OCI-LY7 (cell line): Measurements from ENCODE around the gene STAMBPL1. TPM values are rescaled to one million over a fixed set of nuclear protein-coding genes. Genes with fewer than 3 reads are reported as not detected.

Source experiments
- BruUV-seq: library from RNA; stranded (reverse); fragments of 400-500 nt; replicated peaks from 2 replicates; lab custom pipeline; 2021; lab: Mats Ljungman, UMichigan
- CTCF ChIA-PET: fragments of 300-600 bp; sonication (Branson Sonifier 250); formaldehyde crosslinking; loops from one replicate; lab custom pipeline; 2022; ENCODE audit warnings: antibody characterized with exemption; ENCODE audit not compliant: unreplicated experiment; lab: Charles Lee
- POLR2A ChIA-PET: fragments of 300-600 bp; sonication (Branson Sonifier 250); formaldehyde crosslinking; loops from one replicate; lab custom pipeline; 2022; ENCODE audit warnings: antibody characterized with exemption; lab: Charles Lee
- DNase-seq: peaks from one replicate; pipeline ENCODE4 v3.0.0-alpha.2; 2015; ENCODE audit warnings: low spot score
- H2AFZ ChIP-seq: fragments of 200-600 bp; sonication (generic), shearing (Covaris generic); 2 replicates; pipeline ENCODE4 v1.6.1; 2014; ENCODE audit warnings: mild to moderate bottlenecking, antibody characterized with exemption, low read length, moderate library complexity
- H3K27ac ChIP-seq: fragments of 200-600 bp; sonication (generic); 2 replicates; pipeline ENCODE4 v1.5.1; 2014; ENCODE audit warnings: mixed run types, low read depth, mild to moderate bottlenecking, moderate library complexity, low read length, inconsistent platforms; ENCODE audit not compliant: poor library complexity, severe bottlenecking
- H3K36me3 ChIP-seq: fragments of 200-600 bp; sonication (generic); 2 replicates; pipeline ENCODE4 v1.6.1; 2014; ENCODE audit warnings: mild to moderate bottlenecking, antibody characterized with exemption, low read length, moderate library complexity, mixed read lengths; ENCODE audit not compliant: insufficient read depth
- H3K4me1 ChIP-seq: fragments of 200-600 bp; sonication (generic); 2 replicates; pipeline ENCODE4 v1.5.1; 2014; ENCODE audit warnings: mild to moderate bottlenecking, low read length; ENCODE audit not compliant: insufficient read depth, poor library complexity, severe bottlenecking
- H3K4me2 ChIP-seq: fragments of 200-600 bp; sonication (generic); 2 replicates; pipeline ENCODE4 v1.6.1; 2014; ENCODE audit warnings: mild to moderate bottlenecking, low read length
- H3K4me3 ChIP-seq: fragments of 200-600 bp; sonication (generic); 2 replicates; pipeline ENCODE4 v1.5.1; 2014; ENCODE audit warnings: mild to moderate bottlenecking, low read depth, low read length; ENCODE audit not compliant: poor library complexity, severe bottlenecking
- H3K79me2 ChIP-seq: fragments of 200-600 bp; sonication (generic); 2 replicates; pipeline ENCODE4 v1.6.1; 2016; ENCODE audit warnings: low read depth, mild to moderate bottlenecking, low read length, moderate library complexity, mixed read lengths; ENCODE audit not compliant: insufficient read depth
- H3K9me2 ChIP-seq: fragments of 200-600 bp; sonication (generic); 2 replicates; pipeline ENCODE4 v1.6.1; 2016; ENCODE audit warnings: mild to moderate bottlenecking, low read length, mixed read lengths; ENCODE audit not compliant: insufficient read depth
- H3K9me3 ChIP-seq: fragments of 200-600 bp; sonication (generic); 2 replicates; pipeline ENCODE4 v1.6.1; 2014; ENCODE audit warnings: mild to moderate bottlenecking, mixed run types, low read length, mixed read lengths
- H4K20me1 ChIP-seq: fragments of 200-600 bp; sonication (generic); 2 replicates; pipeline ENCODE4 v1.6.1; 2014; ENCODE audit warnings: mild to moderate bottlenecking, antibody characterized with exemption, low read length, moderate library complexity, mixed read lengths; ENCODE audit not compliant: insufficient read depth
- EZH2phosphoT487 ChIP-seq: fragments of 200-600 bp; sonication (generic); IDR thresholded peaks from 2 replicates; pipeline ENCODE4 v1.6.1; 2018; ENCODE audit warnings: low read depth, borderline replicate concordance, mild to moderate bottlenecking, mixed run types, antibody characterized with exemption, low read length, moderate library complexity, mixed read lengths
- intact Hi-C: fragments of 100-400 bp; cut with micrococcal nuclease; formaldehyde crosslinking; loops from one replicate; pipeline ENCODE4 v1.10.0; 2022; ENCODE audit not compliant: unreplicated experiment
- total RNA-seq, 2 experiments: library from RNA; depleted of rRNA in 1 of 2; stranded (reverse); fragments of >200 nt in 1 of 2; shearing (Covaris generic) in 1 of 2; gene quantifications; 2 replicates each; pipeline ENCODE4 v1.2.3, GENCODE V29; 2014 to 2022
- TF ChIP-seq, protein P1 (sequence below): fragments of 200-600 bp; sonication (generic); conservative IDR thresholded peaks from 2 replicates; pipeline ENCODE4 v1.5.1; 2014; ENCODE audit warnings: mild to moderate bottlenecking, antibody characterized with exemption, low read length, moderate library complexity, mixed read lengths

Gene STAMBPL1
- total RNA-seq, 2 experiments from 2014 or later, result 44.4 to 47.2 TPM

GRCh38 chr10:88949912-88950837, 70.1 kb downstream of the STAMBPL1 start:
- Histone ChIP-seq H2AFZ (no peak overlapping the region), H3K79me2 (no peaks in the 10 kb centered on the region), H3K9me2 (no peaks in the 10 kb centered on the region), H3K4me3 (no peak overlapping the region), H3K9me3 (no peaks in the 10 kb centered on the region), H3K27ac (no peak overlapping the region), H3K36me3 (no peaks in the 10 kb centered on the region), H4K20me1 (no peaks in the 10 kb centered on the region), H3K4me1 (peaks cover 3% of the 10 kb centered on the region), H3K4me2 (no peak overlapping the region)
- intact Hi-C loops, result loop anchor here (10.0 kb wide), 1 partner anchor 625 kb away; no protein-coding TSS in a partner anchor
- TF ChIP-seq, protein P1, sequence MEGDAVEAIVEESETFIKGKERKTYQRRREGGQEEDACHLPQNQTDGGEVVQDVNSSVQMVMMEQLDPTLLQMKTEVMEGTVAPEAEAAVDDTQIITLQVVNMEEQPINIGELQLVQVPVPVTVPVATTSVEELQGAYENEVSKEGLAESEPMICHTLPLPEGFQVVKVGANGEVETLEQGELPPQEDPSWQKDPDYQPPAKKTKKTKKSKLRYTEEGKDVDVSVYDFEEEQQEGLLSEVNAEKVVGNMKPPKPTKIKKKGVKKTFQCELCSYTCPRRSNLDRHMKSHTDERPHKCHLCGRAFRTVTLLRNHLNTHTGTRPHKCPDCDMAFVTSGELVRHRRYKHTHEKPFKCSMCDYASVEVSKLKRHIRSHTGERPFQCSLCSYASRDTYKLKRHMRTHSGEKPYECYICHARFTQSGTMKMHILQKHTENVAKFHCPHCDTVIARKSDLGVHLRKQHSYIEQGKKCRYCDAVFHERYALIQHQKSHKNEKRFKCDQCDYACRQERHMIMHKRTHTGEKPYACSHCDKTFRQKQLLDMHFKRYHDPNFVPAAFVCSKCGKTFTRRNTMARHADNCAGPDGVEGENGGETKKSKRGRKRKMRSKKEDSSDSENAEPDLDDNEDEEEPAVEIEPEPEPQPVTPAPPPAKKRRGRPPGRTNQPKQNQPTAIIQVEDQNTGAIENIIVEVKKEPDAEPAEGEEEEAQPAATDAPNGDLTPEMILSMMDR, result no peak
- TF ChIP-seq EZH2phosphoT487, result no peak
- no peak for DNase-seq
- no TSS peak for BruUV-seq
- POLR2A ChIA-PET, result interaction anchor here (0.5 to 0.8 kb wide), 2 partner anchors 45 to 182 kb away, joined by 3 to 5 read pairs; no protein-coding TSS in a partner anchor
- CTCF ChIA-PET, result no interaction called here

DNA sequence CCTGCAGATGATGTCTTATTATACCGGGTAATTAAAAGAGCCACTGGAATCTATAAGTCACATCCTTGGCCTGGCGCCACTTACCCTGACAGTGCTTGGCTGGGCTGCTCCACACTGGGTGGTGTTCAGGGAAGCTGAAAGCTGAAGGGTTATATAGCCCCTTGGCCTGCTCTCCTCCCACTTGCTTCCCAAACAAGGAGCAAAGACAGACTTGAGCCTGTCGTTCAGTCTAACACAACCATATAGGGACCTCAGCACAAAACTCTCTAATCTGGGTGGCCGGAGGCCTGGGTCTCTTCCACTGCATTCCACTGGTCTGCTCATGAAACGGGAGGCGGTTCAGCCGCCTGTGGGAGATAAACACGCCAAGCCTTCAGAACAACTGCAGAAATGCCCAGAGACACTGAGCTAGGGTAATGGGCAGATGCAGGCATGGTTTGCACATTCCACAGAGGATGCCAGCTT, 72.6 kb downstream of the STAMBPL1 start, which contains the start of gene ACTA2:
Gene ACTA2, minus strand, starts transcription at position 127 of the 465 bp plus-strand sequence. CDS start 3,843 bp downstream, outside the sequence.
- H3K9me2 ChIP-seq, result no peaks in the 10 kb centered on the region
- H4K20me1 ChIP-seq, result no peaks in the 10 kb centered on the region
- CTCF ChIA-PET, result no interaction called here
- H3K9me3 ChIP-seq, result no peaks in the 10 kb centered on the region
- DNase-seq, result no peak
- intact Hi-C loops, result no loop called here
- H3K4me1 ChIP-seq, result no peaks in the 10 kb centered on the region
- H3K27ac ChIP-seq, result no peak within 1 kb of the TSS
- H2AFZ ChIP-seq, result no peak within 1 kb of the TSS
- no TSS peak for BruUV-seq
- no peak for TF ChIP-seq EZH2phosphoT487
- TF ChIP-seq, protein P1, result no peak
- H3K4me2 ChIP-seq, result no peak within 1 kb of the TSS
- H3K4me3 ChIP-seq, result no peak within 1 kb of the TSS
- H3K36me3 ChIP-seq, result no peaks in the 10 kb centered on the region
- H3K79me2 ChIP-seq, result no peaks in the 10 kb centered on the region
- POLR2A ChIA-PET, result no interaction called here
